GM19023 (cell line): Measurements from ENCODE around the gene TMEM41B.

Experiments used
- ATAC-seq: cut with Tn5 transposase; IDR thresholded peaks from one replicate; pipeline ENCODE4 v1.9.1; 2021; ENCODE audit warnings: mild to moderate bottlenecking, moderate library complexity; ENCODE audit not compliant: unreplicated experiment

TMEM41B gene

GRCh38 chr11:9310485-9311090 is 3.8 kb downstream of the TMEM41B start:
- ATAC-seq: no peak

- no peak for ATAC-seq
These were observed 10.2 kb downstream of the TMEM41B start for GRCh38 chr11:9304178-9304577.

GRCh38 chr11:9302448-9302847 is 11.9 kb downstream of the TMEM41B start:
- no peak for ATAC-seq

GRCh38 chr11:9301720-9302119 is 12.7 kb downstream of the TMEM41B start:
- no peak for ATAC-seq

- no peak for ATAC-seq
These were observed 20.7 kb downstream of the TMEM41B start for GRCh38 chr11:9293646-9294045.

- ATAC-seq: no peak
These were observed 28.4 kb downstream of the TMEM41B start for GRCh38 chr11:9285850-9286587.

- peak; percentile 84 for ATAC-seq
These were observed 33.6 kb downstream of the TMEM41B start for GRCh38 chr11:9280655-9281301.

GRCh38 chr11:9277176-9277575 is 37.2 kb downstream of the TMEM41B start:
- ATAC-seq: no peak

- no peak for ATAC-seq
These were observed 37.8 kb downstream of the TMEM41B start for GRCh38 chr11:9276571-9276970.

- ATAC-seq: no peak
These were observed 39.7 kb downstream of the TMEM41B start for GRCh38 chr11:9274499-9275258.

- ATAC-seq: no peak
These were observed 40.7 kb downstream of the TMEM41B start for GRCh38 chr11:9273376-9274336.

- no peak for ATAC-seq
These were observed 44.8 kb downstream of the TMEM41B start for GRCh38 chr11:9269492-9270013.

GRCh38 chr11:9267680-9268079 is 46.7 kb downstream of the TMEM41B start:
- ATAC-seq: no peak

GRCh38 chr11:9266926-9267325 is 47.5 kb downstream of the TMEM41B start:
- no peak for ATAC-seq

- no peak for ATAC-seq
These were observed 48.2 kb downstream of the TMEM41B start for GRCh38 chr11:9266132-9266736.

- no peak for ATAC-seq
These were observed 48.9 kb downstream of the TMEM41B start, which contains the start of gene DENND5A for GRCh38 chr11:9265211-9266131. TSS of gene DENND5A (minus strand) at chr11:9265350. CDS start at chr11:9265069, 281 bp downstream.

GRCh38 chr11:9264316-9265210 is 49.8 kb downstream of the TMEM41B start:
- ATAC-seq: peak; percentile 6
